Sigmoid colon (tissue), 7 donors: ENCODE results near the gene PTPRE. TPM values are rescaled to one million over a fixed set of nuclear protein-coding genes. Genes with fewer than 3 reads are reported as not detected.
A peak's percentile ranks its signal among the peaks of the same experiment; 100 is the strongest.

Source experiments
- DNase-seq: peaks from one replicate; pipeline ENCODE4 v3.0.0-alpha.2; 2019
- H3K27ac ChIP-seq, 4 donors: fragments of 200-600 bp; sonication (generic); one replicate each; pipeline ENCODE4 v1.5.1; 2016 to 2019; ENCODE audit warnings: mild to moderate bottlenecking in 1 of 4
- H3K27me3 ChIP-seq, 3 donors: fragments of 200-600 bp; sonication (generic); one replicate each; pipeline ENCODE4 v1.5.1; 2019; ENCODE audit warnings: mild to moderate bottlenecking in 1 of 3
- H3K36me3 ChIP-seq, 4 donors: fragments of 200-600 bp; sonication (generic); one replicate each; pipeline ENCODE4 v1.5.1; 2016 to 2019
- H3K4me1 ChIP-seq, 4 donors: fragments of 200-600 bp; sonication (generic); one replicate each; pipeline ENCODE4 v1.5.1; 2017 to 2019
- H3K4me3 ChIP-seq, 4 donors: fragments of 200-600 bp; sonication (generic); one replicate each; pipeline ENCODE4 v1.5.1; 2017 to 2019; ENCODE audit warnings: mild to moderate bottlenecking in 2 of 4, moderate library complexity in 1 of 4
- H3K9me3 ChIP-seq, 4 donors: fragments of 200-600 bp in 3 of 4; sonication (generic) in 3 of 4; one replicate each; pipeline versions ENCODE4 v1.5.1 to v1.6.1; 2013 to 2019
- EP300 ChIP-seq, 4 donors: sonication (generic); formaldehyde crosslinking; IDR thresholded peaks; one replicate each; pipeline ENCODE4 v1.6.1; 2017; ENCODE audit warnings: antibody characterized with exemption in 4 of 4
- POLR2A ChIP-seq, 2 donors: fragments of 450-650 bp; IDR thresholded peaks; one replicate each; pipeline ENCODE4 v1.6.1; 2016; ENCODE audit warnings: antibody characterized with exemption in 2 of 2, mild to moderate bottlenecking in 2 of 2, moderate library complexity in 2 of 2
- POLR2AphosphoS5 ChIP-seq, 4 donors: sonication (generic); formaldehyde crosslinking; IDR thresholded peaks; one replicate each; pipeline ENCODE4 v1.6.1; 2017; ENCODE audit warnings: antibody characterized with exemption in 4 of 4
- WGBS, 2 donors: extraction: QIAGEN DNeasy Blood & Tissue Kit; methylation state at CpG; one replicate each; pipeline ENCODE4 v1.1.7; 2013; 5-methylcytosine and 5-hydroxymethylcytosine counted together
- intact Hi-C: fragments of 100-400 bp; cut with DNase I; formaldehyde crosslinking; loops from one replicate; pipeline ENCODE4 v1.15.1; 2023
- polyA plus RNA-seq, 3 donors: library from polyadenylated mRNA; stranded (reverse); fragments of 200-250 nt; gene quantifications; one replicate each; pipeline ENCODE4 v1.2.3, GENCODE V29; 2013
- total RNA-seq, 4 donors: library from RNA; depleted of rRNA; stranded (reverse); fragments of >200 nt; gene quantifications; one replicate each; pipeline ENCODE4 v1.1.0, GENCODE V29; 2016
- TF ChIP-seq, protein P1 (sequence below), 4 experiments: fragments of 450-650 bp in 3 of 4; fragments of 200-600 bp in 1 of 4; IDR thresholded peaks; one replicate each; pipeline ENCODE4 v1.5.1; 2016 to 2019; ENCODE audit warnings: antibody characterized with exemption in 4 of 4, mild to moderate bottlenecking in 3 of 4, moderate library complexity in 2 of 4
- donor health status: healthy with polysubstance abuse.
- donor health status: Bipolar disorder and iron deficiency.
- donor health status: healthy.

The PTPRE gene
- total and polyA plus RNA-seq, 7 donors, result 4.2 to 17.9 (median 11.9) TPM

DNA sequence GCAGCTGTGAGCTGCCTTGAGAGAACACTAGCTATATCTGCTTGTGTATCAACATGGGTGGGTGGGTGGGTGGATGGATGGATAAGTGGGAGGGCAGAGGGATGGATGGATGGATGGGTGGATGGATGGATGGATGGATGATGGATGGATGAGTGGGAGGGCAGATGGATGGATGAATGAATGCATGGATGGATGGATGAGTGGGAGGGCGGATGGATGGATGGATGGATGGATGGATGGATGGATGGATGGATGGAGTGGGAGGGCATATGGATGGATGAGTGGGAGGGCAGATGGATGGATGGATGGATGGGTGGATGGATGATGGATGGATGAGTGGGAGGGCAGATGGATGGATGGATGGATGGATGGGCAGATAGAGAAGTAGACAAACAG, 143.2 kb downstream of the PTPRE start:
- DNase-seq, result peak; percentile 17
- H3K4me3 ChIP-seq, result no peak overlapping the region

DNA sequence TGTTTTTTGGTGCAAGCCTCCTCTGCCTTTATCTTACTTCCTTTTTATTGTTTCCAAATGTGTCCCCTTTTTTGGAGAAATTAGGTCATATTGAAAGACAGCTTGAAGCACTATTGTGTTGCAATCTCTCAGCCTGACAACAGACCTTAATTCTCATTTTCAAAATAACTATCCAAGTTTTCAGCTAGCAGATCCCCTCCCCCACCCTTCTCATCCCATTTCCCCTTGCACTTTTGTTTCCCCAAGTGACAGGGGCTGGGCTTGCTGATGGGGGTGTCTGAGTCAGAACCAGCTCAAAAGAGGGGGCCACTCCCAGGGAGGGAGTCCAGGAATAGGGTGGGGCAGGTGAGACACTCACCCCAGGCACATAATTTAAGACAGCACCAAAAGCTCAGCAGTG, 144.0 kb downstream of the PTPRE start:
- intact Hi-C loops, result no loop called here
- no peak overlapping the region for H3K4me3 ChIP-seq
- H3K36me3 ChIP-seq, result peaks cover 0 to 5% (median under 1%) of the 10 kb centered on the region in 4 donors
- no peaks in the 10 kb centered on the region for H3K9me3 ChIP-seq
- H3K4me1 ChIP-seq, result peaks cover 0 to 15% (median 0%) of the 10 kb centered on the region in 4 donors
- peak; percentile 74 for DNase-seq
- H3K27me3 ChIP-seq, result no peaks in the 10 kb centered on the region
- H3K27ac ChIP-seq, result peak overlapping the region; percentile 35 to 60 (median 55)
- TF ChIP-seq POLR2A (IDR thresholded peaks at IDR 0.05) (no peak), EP300 (IDR thresholded peaks at IDR 0.05) (peak in 2 of 4 donors; percentile 8 to 40), POLR2AphosphoS5 (IDR thresholded peaks at IDR 0.05) (peak in 2 of 4 donors; percentile 50 to 54)

More for the DNA sequence above, 143.2 kb downstream of the PTPRE start:
- intact Hi-C loops, result no loop called here
- no peaks in the 10 kb centered on the region for H3K9me3 ChIP-seq
- peaks cover 0 to 15% (median 0%) of the 10 kb centered on the region in 4 donors for H3K4me1 ChIP-seq
- H3K36me3 ChIP-seq, result peaks cover 0 to 5% (median 0%) of the 10 kb centered on the region in 4 donors
- no peak for TF ChIP-seq POLR2AphosphoS5 (IDR thresholded peaks at IDR 0.05)
- TF ChIP-seq, protein P1, sequence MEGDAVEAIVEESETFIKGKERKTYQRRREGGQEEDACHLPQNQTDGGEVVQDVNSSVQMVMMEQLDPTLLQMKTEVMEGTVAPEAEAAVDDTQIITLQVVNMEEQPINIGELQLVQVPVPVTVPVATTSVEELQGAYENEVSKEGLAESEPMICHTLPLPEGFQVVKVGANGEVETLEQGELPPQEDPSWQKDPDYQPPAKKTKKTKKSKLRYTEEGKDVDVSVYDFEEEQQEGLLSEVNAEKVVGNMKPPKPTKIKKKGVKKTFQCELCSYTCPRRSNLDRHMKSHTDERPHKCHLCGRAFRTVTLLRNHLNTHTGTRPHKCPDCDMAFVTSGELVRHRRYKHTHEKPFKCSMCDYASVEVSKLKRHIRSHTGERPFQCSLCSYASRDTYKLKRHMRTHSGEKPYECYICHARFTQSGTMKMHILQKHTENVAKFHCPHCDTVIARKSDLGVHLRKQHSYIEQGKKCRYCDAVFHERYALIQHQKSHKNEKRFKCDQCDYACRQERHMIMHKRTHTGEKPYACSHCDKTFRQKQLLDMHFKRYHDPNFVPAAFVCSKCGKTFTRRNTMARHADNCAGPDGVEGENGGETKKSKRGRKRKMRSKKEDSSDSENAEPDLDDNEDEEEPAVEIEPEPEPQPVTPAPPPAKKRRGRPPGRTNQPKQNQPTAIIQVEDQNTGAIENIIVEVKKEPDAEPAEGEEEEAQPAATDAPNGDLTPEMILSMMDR (IDR thresholded peaks at IDR 0.05), result no peak
- no peak for TF ChIP-seq POLR2A (IDR thresholded peaks at IDR 0.05)
- TF ChIP-seq EP300 (IDR thresholded peaks at IDR 0.05), result no peak
- peak overlapping the region in 3 of 4 donors; percentile 23 to 72 (median 60) for H3K27ac ChIP-seq
- WGBS, 2 donors, result 79 to 87% methylated on average over 1 of the region's 1 CpG
- H3K27me3 ChIP-seq, result no peaks in the 10 kb centered on the region

DNA sequence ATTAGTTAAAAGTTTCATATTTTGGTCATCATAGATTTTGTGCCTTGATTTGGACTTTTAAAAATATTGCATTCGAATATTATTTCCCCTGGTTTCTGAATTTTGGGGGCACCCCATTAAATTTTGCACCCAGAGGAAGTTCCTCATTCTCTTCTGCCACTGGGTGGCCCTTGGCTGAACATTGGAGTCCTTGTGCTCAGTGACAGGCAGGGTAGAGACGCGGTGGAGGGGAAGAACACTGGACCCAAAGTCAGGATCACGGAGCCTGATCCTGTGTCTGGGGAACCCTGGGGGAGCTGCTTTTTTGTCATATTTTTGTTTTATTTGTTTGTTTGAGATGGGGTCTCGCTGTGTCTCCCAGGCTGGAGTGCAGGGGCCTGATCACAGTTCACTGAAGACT, 144.6 kb downstream of the PTPRE start:
- DNase-seq, result no peak
- intact Hi-C loops, result no loop called here
- H3K36me3 ChIP-seq, result peaks cover 0 to 11% (median 3%) of the 10 kb centered on the region in 4 donors
- H3K27ac ChIP-seq, result peak overlapping the region; percentile 35 to 60 (median 55)
- TF ChIP-seq POLR2AphosphoS5 (IDR thresholded peaks at IDR 0.05), result no peak
- no peak for TF ChIP-seq EP300 (IDR thresholded peaks at IDR 0.05)
- TF ChIP-seq POLR2A (IDR thresholded peaks at IDR 0.05), result no peak
- TF ChIP-seq, protein P1 (IDR thresholded peaks at IDR 0.05), result no peak
- peaks cover 0 to 14% (median 0%) of the 10 kb centered on the region in 4 donors for H3K4me1 ChIP-seq
- H3K27me3 ChIP-seq, result no peaks in the 10 kb centered on the region
- 81 to 95% methylated on average over 5 of the region's 5 CpGs for WGBS, 2 donors
- H3K9me3 ChIP-seq, result no peaks in the 10 kb centered on the region
- no peak overlapping the region for H3K4me3 ChIP-seq

DNA sequence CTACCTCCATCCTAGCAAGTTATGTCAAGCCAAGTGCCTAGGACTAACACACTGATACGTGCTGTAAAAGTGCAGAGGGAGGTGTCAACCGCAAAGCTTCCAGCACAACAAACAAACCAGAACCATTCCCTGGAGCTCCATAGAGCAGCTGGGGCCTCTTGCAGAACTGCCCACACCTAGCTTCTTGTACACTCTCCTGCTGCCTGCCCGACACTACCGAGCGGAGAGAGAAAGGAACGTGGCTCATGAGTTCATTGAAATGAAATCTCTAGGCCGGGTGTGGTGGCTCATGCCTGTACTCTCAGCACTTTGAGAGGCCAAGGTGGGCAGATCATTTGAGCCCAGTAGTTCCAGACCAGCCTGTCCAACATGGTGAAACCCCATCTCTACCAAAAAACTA, 145.8 kb downstream of the PTPRE start:
- WGBS, 2 donors, result 94 to 95% methylated on average over 7 of the region's 7 CpGs
- TF ChIP-seq POLR2A (IDR thresholded peaks at IDR 0.05) (no peak), POLR2AphosphoS5 (IDR thresholded peaks at IDR 0.05) (no peak), EP300 (IDR thresholded peaks at IDR 0.05) (no peak)
- TF ChIP-seq, protein P1 (IDR thresholded peaks at IDR 0.05), result no peak
- Histone ChIP-seq H3K36me3 (peaks cover 0 to 13% (median 3%) of the 10 kb centered on the region in 4 donors), H3K4me3 (no peak overlapping the region), H3K27ac (no peak overlapping the region), H3K4me1 (peaks cover 0 to 3% (median 0%) of the 10 kb centered on the region in 4 donors), H3K27me3 (no peaks in the 10 kb centered on the region), H3K9me3 (no peaks in the 10 kb centered on the region)
- intact Hi-C loops, result no loop called here
- DNase-seq, result peak; percentile 24

DNA sequence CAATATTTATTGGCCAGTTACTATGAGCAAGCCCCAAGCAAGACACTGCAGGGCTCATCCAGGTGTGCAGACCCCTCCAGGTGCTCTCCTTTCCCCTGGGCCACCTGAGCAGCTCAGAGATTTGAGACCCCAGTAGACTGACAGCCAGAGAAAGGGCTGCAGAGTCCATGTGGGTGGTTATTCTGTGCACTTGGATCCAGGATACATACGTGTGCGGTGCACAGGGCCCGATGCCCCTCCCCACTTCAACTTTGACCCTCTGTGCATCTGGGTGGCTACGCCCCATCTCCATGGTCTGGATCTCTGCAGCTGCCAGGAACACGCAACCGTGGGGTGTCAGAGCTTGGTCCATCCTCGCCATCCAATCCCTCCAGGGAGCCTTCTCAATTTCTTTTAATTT, 146.5 kb downstream of the PTPRE start:
- DNase-seq, result no peak
- no peaks in the 10 kb centered on the region for H3K9me3 ChIP-seq
- H3K36me3 ChIP-seq, result peaks cover 0 to 13% (median 3%) of the 10 kb centered on the region in 4 donors
- intact Hi-C loops, result no loop called here
- no peaks in the 10 kb centered on the region for H3K27me3 ChIP-seq
- H3K4me1 ChIP-seq, result no peaks in the 10 kb centered on the region
- H3K27ac ChIP-seq, result no peak overlapping the region
- H3K4me3 ChIP-seq, result no peak overlapping the region
- TF ChIP-seq, protein P1 (IDR thresholded peaks at IDR 0.05), result no peak
- TF ChIP-seq EP300 (IDR thresholded peaks at IDR 0.05), result no peak
- TF ChIP-seq POLR2AphosphoS5 (IDR thresholded peaks at IDR 0.05), result no peak
- no peak for TF ChIP-seq POLR2A (IDR thresholded peaks at IDR 0.05)
- WGBS, 2 donors, result 91 to 96% methylated on average over 7 of the region's 7 CpGs
